ENCODE results near the gene MCC. TPM values are rescaled to one million over a fixed set of nuclear protein-coding genes. Genes with fewer than 3 reads are reported as not detected.

Gene MCC
- polyA plus RNA-seq, 2 of the 4 experiments (the other 2 are of a cell fraction), result 0.09 to 0.10 TPM

DNA sequence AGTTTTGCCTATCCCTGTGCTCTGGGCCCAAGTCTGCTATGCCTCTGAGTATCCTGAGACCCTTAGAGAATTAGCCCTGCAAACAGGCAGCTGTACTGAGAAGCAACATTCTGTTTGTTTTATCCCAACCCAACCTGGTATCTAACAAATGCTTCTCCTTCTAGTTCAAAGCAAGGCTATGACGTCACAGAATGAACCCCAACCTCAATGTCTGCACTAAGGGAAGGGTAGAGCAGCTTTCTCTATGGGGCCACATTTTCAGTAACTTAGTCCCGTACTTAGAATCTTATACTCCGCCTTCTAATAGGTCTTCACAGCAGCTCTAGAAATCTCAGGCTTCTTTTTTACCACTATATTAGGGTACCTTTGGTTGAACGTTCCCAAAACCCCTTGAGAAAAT is 223.1 kb downstream of the MCC start:
- ChIA-PET POLR2A (no interaction called here), CTCF (no interaction called here)
- no peak overlapping the region for H3K4me2 ChIP-seq
- TF ChIP-seq, protein P1, sequence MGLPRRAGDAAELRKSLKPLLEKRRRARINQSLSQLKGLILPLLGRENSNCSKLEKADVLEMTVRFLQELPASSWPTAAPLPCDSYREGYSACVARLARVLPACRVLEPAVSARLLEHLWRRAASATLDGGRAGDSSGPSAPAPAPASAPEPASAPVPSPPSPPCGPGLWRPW (IDR thresholded peaks at IDR 0.05), result no peak
- TF ChIP-seq GATA3 (IDR thresholded peaks at IDR 0.05; ENCODE audit: borderline replicate concordance) (no peak), ZC3H11A (IDR thresholded peaks at IDR 0.05) (no peak), HDAC2 (IDR thresholded peaks at IDR 0.05) (no peak), ESRRA (IDR thresholded peaks at IDR 0.05; ENCODE audit: borderline replicate concordance, low read length) (no peak), EHMT2 (IDR thresholded peaks at IDR 0.05; ENCODE audit: low read depth) (no peak), KDM1A (IDR thresholded peaks at IDR 0.05; ENCODE audit: low read depth) (no peak)
- H3K4me1 ChIP-seq, result no peaks in the 10 kb centered on the region
- DNase-seq (ENCODE audit: low read depth in 1 of 2, low spot score in 1 of 2) (no peak), ATAC-seq (no peak), FAIRE-seq (no peak)
- H3K9me3 ChIP-seq, result no peaks in the 10 kb centered on the region
- H3K27ac ChIP-seq, result no peak overlapping the region
- H3K4me3 ChIP-seq, result no peak overlapping the region
- WGBS (ENCODE audit: missing lambda C conversion rate), result 52% methylated on average over 4 of the region's 4 CpGs

DNA sequence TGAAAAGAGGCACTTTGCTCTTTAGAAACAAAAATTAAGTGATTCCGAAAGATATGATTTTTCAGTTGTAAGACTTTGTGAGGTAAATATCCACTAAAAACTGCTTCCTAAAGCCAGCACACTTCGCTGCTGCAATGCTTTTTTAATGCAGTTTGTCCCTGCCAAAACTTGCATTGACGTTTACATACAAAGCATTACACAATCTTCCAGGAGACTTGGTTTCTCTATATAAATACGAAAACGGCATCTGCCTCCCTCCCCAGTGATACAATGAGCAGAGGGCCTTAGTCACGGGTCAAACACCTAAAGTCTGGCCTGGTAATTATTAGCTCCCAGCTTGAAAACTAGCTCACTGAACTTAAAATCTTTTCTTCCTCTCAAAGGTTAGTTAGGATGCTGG is 224.2 kb downstream of the MCC start:
- FAIRE-seq, result no peak
- Histone ChIP-seq H3K27ac (no peak overlapping the region), H3K9me3 (no peaks in the 10 kb centered on the region), H3K4me3 (no peak overlapping the region), H3K4me1 (no peaks in the 10 kb centered on the region), H3K4me2 (0 out of 3 replicates have a peak overlapping the region, but pooled peaks have one; percentile 8)
- no peak for TF ChIP-seq FOXS1 (CRISPR knock-in tag; IDR thresholded peaks at IDR 0.05)
- no peak for TF ChIP-seq CBX8 (IDR thresholded peaks at IDR 0.05)
- no peak for TF ChIP-seq MYC (IDR thresholded peaks at IDR 0.05; ENCODE audit: borderline replicate concordance, low read length)
- no peak for TF ChIP-seq KDM1A (IDR thresholded peaks at IDR 0.05; ENCODE audit: low read depth)
- no peak for TF ChIP-seq HDAC2 (IDR thresholded peaks at IDR 0.05)
- TF ChIP-seq HOXA7 (CRISPR knock-in tag; IDR thresholded peaks at IDR 0.05), result no peak
- TF ChIP-seq RAD21 (conservative IDR thresholded peaks at IDR 0.05 in 1 of 2, IDR thresholded peaks at IDR 0.05 in 1 of 2), result no peak
- TF ChIP-seq HEYL (CRISPR knock-in tag; IDR thresholded peaks at IDR 0.05), result no peak
- TF ChIP-seq PHF8 (IDR thresholded peaks at IDR 0.05; ENCODE audit: borderline replicate concordance, low read depth), result no peak
- no peak for TF ChIP-seq CBX2 (IDR thresholded peaks at IDR 0.05; ENCODE audit: borderline replicate concordance, low read depth)
- TF ChIP-seq ESRRA (IDR thresholded peaks at IDR 0.05; ENCODE audit: borderline replicate concordance, low read length), result no peak
- TF ChIP-seq RARB (CRISPR knock-in tag; IDR thresholded peaks at IDR 0.05), result no peak
- TF ChIP-seq EP300 (IDR thresholded peaks at IDR 0.05), result no peak
- TF ChIP-seq FOSL2 (IDR thresholded peaks at IDR 0.05), result no peak
- no peak for TF ChIP-seq FOSL2 (CRISPR knock-in tag; IDR thresholded peaks at IDR 0.05)
- no peak for TF ChIP-seq EHF (CRISPR knock-in tag; IDR thresholded peaks at IDR 0.05)
- no peak for TF ChIP-seq JUN (IDR thresholded peaks at IDR 0.05)
- no peak for TF ChIP-seq JUNB (IDR thresholded peaks at IDR 0.05)
- 27% methylated on average over 6 of the region's 6 CpGs for WGBS (ENCODE audit: missing lambda C conversion rate)
- ChIA-PET POLR2A (no interaction called here), CTCF (no interaction called here)
- DNase-seq (ENCODE audit: low read depth in 1 of 2, low spot score in 1 of 2), result no peak
- ATAC-seq, result no peak

DNA sequence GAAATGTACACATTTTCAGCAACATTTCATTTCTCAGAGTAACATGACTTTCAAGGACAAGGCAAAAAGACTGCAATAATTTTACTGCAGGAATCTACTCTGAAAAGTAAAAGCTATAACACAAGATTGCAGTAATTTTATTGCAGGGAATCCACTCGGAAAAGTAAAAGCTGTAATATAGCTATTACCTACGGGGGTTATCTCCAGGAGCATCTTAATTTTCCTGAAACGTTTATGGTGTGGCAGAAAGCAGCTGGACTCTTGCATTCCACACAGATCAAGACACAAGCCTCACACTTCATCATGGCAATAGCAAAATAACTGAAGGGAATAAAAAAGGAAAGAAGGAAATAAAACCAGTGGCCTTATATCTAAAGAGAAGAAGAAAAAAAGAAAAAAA is 224.7 kb downstream of the MCC start:
- DNase-seq (ENCODE audit: low read depth in 1 of 2, low spot score in 1 of 2) (no peak), ATAC-seq (no peak), FAIRE-seq (no peak)
- Histone ChIP-seq H3K4me3 (no peak overlapping the region), H3K4me2 (no peak overlapping the region), H3K4me1 (no peaks in the 10 kb centered on the region), H3K27ac (no peak overlapping the region), H3K9me3 (no peaks in the 10 kb centered on the region)
- WGBS (ENCODE audit: missing lambda C conversion rate), result 24% methylated on average over 3 of the region's 3 CpGs
- POLR2A ChIA-PET, result no interaction called here
- CTCF ChIA-PET, result interaction anchor here (1.1 kb wide), 1 partner anchor 16 kb away, joined by 3 read pairs; no protein-coding TSS in a partner anchor
- TF ChIP-seq ESRRA (IDR thresholded peaks at IDR 0.05; ENCODE audit: borderline replicate concordance, low read length), result no peak
- TF ChIP-seq SMC3 (IDR thresholded peaks at IDR 0.05), result no peak
- TF ChIP-seq NR3C1 (IDR thresholded peaks at IDR 0.05), result no peak
- TF ChIP-seq, protein P2, sequence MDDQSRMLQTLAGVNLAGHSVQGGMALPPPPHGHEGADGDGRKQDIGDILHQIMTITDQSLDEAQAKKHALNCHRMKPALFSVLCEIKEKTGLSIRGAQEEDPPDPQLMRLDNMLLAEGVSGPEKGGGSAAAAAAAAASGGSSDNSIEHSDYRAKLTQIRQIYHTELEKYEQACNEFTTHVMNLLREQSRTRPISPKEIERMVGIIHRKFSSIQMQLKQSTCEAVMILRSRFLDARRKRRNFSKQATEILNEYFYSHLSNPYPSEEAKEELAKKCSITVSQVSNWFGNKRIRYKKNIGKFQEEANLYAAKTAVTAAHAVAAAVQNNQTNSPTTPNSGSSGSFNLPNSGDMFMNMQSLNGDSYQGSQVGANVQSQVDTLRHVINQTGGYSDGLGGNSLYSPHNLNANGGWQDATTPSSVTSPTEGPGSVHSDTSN (IDR thresholded peaks at IDR 0.05), result no peak
- TF ChIP-seq MAZ (IDR thresholded peaks at IDR 0.05; ENCODE audit: borderline replicate concordance, low read depth, low read length), result no peak
- no peak for TF ChIP-seq BHLHE40 (IDR thresholded peaks at IDR 0.05; ENCODE audit: low read depth, low read length)
- TF ChIP-seq CBX8 (IDR thresholded peaks at IDR 0.05), result no peak
- no peak for TF ChIP-seq MYC (IDR thresholded peaks at IDR 0.05; ENCODE audit: borderline replicate concordance, low read length)
- TF ChIP-seq, protein P3, sequence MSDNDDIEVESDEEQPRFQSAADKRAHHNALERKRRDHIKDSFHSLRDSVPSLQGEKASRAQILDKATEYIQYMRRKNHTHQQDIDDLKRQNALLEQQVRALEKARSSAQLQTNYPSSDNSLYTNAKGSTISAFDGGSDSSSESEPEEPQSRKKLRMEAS (IDR thresholded peaks at IDR 0.05), result no peak
- no peak for TF ChIP-seq HOXB13 (CRISPR knock-in tag; IDR thresholded peaks at IDR 0.05; ENCODE audit: low read depth)
- TF ChIP-seq HOXB5 (CRISPR knock-in tag; IDR thresholded peaks at IDR 0.05), result no peak
- TF ChIP-seq CBX2 (IDR thresholded peaks at IDR 0.05; ENCODE audit: borderline replicate concordance, low read depth), result no peak
- no peak for TF ChIP-seq ZSCAN20 (CRISPR knock-in tag; IDR thresholded peaks at IDR 0.05)
- TF ChIP-seq RARB (CRISPR knock-in tag; IDR thresholded peaks at IDR 0.05), result no peak
- TF ChIP-seq, protein P4, sequence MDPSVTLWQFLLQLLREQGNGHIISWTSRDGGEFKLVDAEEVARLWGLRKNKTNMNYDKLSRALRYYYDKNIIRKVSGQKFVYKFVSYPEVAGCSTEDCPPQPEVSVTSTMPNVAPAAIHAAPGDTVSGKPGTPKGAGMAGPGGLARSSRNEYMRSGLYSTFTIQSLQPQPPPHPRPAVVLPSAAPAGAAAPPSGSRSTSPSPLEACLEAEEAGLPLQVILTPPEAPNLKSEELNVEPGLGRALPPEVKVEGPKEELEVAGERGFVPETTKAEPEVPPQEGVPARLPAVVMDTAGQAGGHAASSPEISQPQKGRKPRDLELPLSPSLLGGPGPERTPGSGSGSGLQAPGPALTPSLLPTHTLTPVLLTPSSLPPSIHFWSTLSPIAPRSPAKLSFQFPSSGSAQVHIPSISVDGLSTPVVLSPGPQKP (IDR thresholded peaks at IDR 0.05; ENCODE audit: low read depth, low read length), result no peak
- TF ChIP-seq POLR2AphosphoS2 (conservative IDR thresholded peaks at IDR 0.05; ENCODE audit: low read length), result no peak

All from A549 (cell line).